ENCODE measurements around the gene SLAIN1.
"Not testable (repeated sequence)": the region's sequence is repeated elsewhere in the genome, so short reads cannot be mapped to it uniquely, and the experiment has no call there.

The SLAIN1 gene

DNA sequence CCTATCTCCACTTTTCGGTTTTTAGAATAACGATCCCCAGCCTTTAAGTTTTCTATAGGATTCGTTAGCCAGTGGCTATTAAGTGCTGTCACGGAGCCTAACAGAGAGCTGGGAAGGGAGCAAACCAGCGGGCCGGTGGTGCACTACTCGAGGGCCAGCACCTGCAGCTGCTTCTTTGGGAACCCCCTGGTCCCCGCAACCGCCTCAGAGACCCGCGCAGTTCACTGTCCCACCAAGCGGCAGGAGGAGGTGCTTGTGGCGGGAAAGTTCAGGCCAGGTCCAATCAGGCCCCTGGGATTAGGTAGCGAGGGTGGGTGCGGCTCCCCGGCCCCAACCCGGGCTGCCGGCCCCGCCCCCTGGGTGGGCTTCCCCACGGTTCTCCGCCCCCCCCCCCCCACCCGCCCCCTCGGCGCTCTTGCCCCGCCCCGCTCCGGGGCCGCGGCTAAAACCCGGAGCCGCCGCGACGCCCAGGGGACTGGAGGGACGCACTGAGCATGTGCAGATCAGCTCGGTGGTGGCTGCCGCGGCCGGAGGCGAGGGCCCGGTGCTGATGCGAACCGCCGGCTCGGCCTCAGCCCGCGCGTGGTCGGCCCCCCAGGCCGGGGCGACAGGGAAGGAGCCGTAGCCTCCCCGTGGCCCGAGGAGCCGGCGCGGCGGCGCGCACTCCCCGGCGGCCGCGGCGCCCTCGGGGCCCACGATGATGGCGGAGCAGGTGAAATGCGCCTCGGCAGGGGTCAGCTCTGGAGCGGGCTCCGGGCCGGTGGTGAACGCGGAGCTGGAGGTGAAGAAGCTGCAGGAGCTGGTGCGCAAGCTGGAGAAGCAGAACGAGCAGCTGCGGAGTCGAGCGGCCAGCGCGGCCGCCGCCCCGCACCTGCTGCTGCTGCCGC is at the start of gene SLAIN1:
TSS of gene SLAIN1 (plus strand) at position 471 of the 887 bp plus-strand sequence. CDS start at position 698, 227 bp downstream.
- DNase-seq (ENCODE audit: low read depth in 2 of 2), result no peak

GRCh38 chr13:77650409-77650808 is 47.1 kb upstream of the SLAIN1 start:
- DNase-seq (ENCODE audit: low read depth in 2 of 2), result no peak

DNA sequence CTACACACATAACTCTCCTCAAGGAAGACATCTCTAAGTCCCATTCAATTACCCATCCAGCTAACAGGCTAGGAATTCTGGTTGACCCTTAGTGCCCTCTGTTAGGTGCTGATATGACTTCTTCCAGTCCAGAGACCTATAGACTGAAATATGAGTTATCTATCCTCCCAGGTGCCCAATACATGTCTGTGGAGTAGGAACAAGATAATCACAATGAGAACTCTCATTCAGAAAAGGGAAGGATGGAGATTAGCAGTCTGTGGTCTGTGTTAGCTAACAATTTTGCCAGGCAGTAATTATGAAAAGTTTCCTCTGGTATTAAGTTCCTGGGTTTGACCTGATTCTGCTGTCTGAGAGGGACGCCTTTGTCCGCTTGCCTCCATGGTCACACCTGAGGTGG is 44.2 kb upstream of the SLAIN1 start:
- no peak for DNase-seq (ENCODE audit: low read depth in 2 of 2)

- not testable (repeated sequence) for DNase-seq (ENCODE audit: low read depth in 2 of 2)
Measured at GRCh38 chr13:77660016-77660415, 37.5 kb upstream of the SLAIN1 start.

- DNase-seq (ENCODE audit: low read depth in 2 of 2), result no peak
Measured at GRCh38 chr13:77660841-77661250, 36.6 kb upstream of the SLAIN1 start.

GRCh38 chr13:77662301-77662700 is 35.2 kb upstream of the SLAIN1 start:
- not testable (repeated sequence) for DNase-seq (ENCODE audit: low read depth in 2 of 2)

GRCh38 chr13:77662831-77663230 is 34.7 kb upstream of the SLAIN1 start:
- not testable (repeated sequence) for DNase-seq (ENCODE audit: low read depth in 2 of 2)

DNA sequence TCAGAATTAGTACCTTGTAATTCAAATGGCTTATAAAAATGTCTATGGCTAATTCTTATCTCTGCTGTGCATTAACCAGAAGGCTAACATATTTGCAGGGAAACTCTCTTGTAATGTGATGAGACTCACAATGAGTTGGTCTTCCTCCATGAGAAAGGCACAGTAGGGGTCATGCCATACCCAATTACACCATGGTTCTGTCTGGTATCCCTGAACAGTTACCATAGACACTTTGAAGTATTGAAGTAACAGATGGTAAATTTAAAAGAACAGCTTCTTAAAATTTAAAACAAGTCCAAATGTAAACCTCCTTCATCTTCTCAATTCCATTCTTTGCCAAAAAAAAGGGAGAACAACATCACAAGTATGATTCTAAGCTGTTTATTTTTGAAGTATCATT is 22.6 kb upstream of the SLAIN1 start:
- no peak for DNase-seq (ENCODE audit: low read depth in 2 of 2)

DNA sequence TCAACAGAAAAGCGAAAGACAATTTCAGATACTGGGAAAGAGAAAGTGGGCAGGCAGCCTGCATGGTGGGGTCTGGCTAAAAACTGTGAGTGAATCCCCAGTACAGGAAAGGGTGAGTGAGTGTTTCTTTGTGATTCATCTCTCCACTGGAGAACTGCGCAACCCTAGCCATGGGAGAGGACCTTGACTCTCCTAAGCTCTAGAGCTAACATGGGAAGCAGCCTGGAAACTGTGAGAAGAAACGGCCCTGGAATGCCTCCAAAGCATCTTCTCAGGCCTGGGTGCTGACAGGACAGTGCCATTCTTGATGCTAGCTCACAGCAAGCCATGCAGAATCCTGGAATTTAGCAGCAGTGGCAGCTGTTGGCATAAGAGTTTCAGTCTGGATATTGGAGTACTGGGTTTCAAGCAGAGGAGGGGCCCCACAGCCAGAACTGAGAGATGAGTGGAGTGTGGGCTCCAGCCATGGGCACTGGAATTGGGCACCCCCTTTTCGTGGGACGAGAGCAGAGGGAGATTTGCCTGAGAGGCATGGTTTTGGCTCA is 18.7 kb upstream of the SLAIN1 start:
- DNase-seq (ENCODE audit: low read depth in 2 of 2), result no peak

DNA sequence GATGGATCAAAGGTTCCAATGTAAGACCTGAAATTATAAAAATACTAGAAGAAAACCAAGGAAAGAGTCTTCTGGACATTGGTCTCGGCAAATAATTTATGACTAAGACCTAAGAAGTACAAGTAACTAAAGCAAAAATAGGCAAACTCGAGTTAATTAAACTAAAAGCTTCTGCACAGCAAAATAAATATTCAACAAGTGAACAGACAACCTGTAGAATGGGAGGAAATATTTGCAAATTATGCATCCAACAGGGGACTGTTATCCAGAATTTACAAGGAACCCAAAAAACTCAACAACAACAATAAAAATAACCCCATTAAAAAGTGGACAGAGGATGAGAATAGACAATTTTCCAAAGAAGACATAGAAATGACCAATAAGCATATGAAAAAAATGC is 9.7 kb upstream of the SLAIN1 start:
- DNase-seq (ENCODE audit: low read depth in 2 of 2), result no peak

DNA sequence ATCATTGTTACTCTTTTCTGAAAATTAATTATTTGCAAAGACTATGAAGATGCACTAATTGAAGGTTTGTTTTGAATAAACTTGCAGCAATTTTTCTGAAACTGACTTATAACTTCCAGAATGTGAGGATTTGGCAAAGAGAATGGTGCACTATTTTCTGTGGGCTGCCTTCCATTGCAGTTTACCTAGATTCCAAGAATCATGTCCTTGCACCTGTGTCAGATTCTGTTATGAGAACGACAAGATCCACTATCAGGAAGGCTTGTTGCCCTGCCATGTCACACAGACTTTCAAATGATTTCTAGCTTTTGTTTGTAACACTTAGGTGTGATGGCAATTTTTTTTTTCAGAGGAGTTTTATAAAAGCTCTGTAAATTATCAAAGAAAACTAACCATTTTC is 5.6 kb upstream of the SLAIN1 start:
- no peak for DNase-seq (ENCODE audit: low read depth in 2 of 2)

- DNase-seq (ENCODE audit: low read depth in 2 of 2), result no peak
Measured at GRCh38 chr13:77692746-77693448, 4.6 kb upstream of the SLAIN1 start.

DNA sequence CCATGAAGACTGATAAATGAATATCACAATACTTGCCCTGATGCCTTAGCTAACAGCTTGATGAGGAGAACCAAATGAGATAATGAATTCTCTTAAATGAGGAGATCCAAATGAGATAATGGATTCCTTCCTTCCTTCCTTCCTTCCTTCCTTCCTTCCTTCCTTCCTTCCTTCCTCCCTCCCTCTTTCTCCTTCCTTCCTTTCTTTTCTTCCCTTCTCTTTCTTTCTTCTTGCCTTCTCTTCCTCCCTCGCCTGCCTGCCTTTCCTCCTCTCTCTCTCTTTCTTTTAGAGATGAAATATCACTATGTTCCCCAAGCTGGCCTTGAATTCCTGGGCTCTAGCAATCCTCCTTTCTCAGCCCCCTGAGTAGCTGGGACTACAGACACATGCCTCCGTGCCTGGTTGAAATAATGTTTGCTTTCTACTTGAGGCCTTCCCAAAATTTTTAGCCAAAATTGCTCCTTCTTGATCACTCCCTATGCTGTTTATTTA is 4.0 kb upstream of the SLAIN1 start:
- no peak for DNase-seq (ENCODE audit: low read depth in 2 of 2)

DNA sequence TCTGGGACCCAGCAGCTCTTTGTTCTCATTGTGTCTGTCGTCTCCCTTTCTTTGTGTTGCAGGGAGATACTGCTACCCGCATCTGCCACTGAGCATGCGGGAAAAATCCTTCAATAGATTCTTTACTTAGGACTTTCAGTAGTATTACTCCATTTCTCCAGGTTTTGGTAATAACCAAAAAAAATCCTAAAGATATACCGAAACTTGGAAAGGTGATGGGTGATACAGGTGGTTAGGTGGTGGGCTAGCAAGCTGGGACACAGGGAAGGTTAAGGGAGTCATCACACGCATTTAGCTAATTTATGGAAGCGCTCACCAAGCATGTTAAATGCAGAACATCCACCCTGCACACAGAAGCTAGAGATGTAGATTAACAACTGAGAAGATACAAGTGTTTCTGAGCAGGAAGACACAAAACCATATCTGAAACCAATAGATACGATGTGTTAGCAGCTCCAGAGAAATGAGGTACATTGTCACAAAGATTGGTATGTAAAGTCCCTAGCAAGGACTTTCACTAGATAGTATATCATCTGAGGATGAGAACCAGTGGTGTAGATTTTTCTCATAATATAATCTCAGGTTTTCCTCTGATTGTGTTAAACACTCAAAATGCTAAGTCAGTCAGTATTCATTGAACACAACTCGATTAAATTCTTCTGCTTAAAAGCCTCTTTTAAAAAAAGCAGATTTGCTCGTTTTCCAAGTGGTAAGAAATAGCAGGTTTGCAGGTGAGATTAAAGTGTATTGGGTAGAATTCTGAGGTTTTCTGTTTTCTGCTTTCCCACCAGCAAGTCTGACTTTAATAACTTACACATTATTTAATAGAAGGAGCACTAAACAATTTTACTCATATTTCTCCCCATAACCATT is 1.2 kb upstream of the SLAIN1 start:
- DNase-seq (ENCODE audit: low read depth in 2 of 2), result no peak

DNA sequence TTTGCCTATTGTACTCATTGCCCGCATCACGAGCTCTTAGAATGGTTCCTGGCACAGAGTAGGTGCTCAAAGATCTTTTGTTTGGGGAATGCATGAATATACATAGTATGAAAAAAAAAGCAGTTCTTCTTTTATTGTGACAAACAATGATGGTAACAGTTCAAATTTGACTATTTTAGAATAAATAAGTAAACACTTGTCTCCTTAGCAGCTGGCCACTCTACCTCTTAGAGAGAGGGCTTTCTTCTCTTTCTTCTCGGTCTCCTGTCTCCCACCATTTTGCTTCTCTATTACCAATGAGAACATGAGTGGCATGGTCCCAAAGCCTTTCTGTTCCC is 639 bp upstream of the SLAIN1 start:
- no peak for DNase-seq (ENCODE audit: low read depth in 2 of 2)

DNA sequence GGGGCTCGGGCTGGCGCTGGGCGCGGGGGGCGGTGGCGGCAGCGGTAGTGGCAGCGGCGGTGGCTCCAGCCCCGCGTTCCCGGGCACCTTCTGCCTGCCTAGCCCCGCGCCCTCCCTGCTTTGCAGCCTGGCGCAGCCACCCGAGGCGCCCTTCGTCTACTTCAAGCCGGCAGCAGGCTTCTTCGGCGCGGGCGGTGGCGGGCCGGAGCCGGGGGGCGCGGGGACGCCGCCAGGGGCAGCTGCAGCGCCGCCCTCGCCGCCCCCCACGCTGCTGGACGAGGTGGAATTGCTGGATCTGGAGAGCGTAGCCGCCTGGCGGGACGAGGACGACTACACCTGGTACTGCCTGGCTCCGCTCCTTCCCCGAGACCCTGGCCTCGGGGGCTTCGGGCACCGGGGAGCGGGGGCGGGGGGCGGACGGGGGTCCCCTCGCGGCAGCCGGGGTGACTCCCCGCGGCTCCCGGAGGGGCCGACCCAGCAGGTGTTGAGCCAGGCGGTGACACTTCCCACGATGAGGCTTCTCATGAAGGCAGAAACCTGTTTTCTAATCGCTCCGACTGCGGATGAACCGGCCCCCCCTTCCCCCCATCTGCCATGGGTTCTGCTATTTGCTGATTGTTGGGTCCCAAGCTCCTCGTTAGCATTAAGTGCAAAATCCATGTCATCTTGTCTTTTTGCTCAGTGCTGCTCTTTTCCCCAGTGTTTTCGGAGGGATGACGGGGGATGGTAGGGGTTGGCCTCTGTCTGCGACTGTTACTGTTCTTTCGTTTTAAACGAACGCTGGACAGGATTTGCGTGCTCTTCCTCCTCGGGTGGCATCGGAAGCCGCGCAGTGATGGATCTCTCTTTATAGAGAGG is 943 bp downstream of the SLAIN1 start:
- DNase-seq (ENCODE audit: low read depth in 2 of 2), result no peak

GRCh38 chr13:77699059-77699680 is 1.7 kb downstream of the SLAIN1 start:
- DNase-seq (ENCODE audit: low read depth in 2 of 2), result no peak

- no peak for DNase-seq (ENCODE audit: low read depth in 2 of 2)
Measured at GRCh38 chr13:77701305-77701704, 3.8 kb downstream of the SLAIN1 start.

GRCh38 chr13:77702366-77702765 is 4.9 kb downstream of the SLAIN1 start:
- DNase-seq (ENCODE audit: low read depth in 2 of 2), result no peak

- DNase-seq (ENCODE audit: low read depth in 2 of 2), result no peak
Measured at GRCh38 chr13:77703408-77703807, 5.9 kb downstream of the SLAIN1 start.
